Esophagus squamous epithelium (tissue), 4 donors: Measurements from ENCODE around the gene NPHP4.

Source experiments
- POLR2A ChIP-seq, 4 donors: fragments of 450-650 bp; IDR thresholded peaks; one replicate each; pipeline ENCODE4 v1.6.1; 2017; ENCODE audit warnings: antibody characterized with exemption in 4 of 4, mild to moderate bottlenecking in 4 of 4, moderate library complexity in 3 of 4
- TF ChIP-seq, protein P1 (sequence below), 6 experiments: fragments of 450-650 bp in 4 of 6; fragments of 200-600 bp in 2 of 6; sonication (generic) in 2 of 6; IDR thresholded peaks; one replicate each; pipeline ENCODE4 v1.5.1; 2016 to 2019; ENCODE audit warnings: antibody characterized with exemption in 6 of 6, mild to moderate bottlenecking in 4 of 6, moderate library complexity in 4 of 6

- no peak for TF ChIP-seq POLR2A (IDR thresholded peaks at IDR 0.05)
- TF ChIP-seq, protein P1, sequence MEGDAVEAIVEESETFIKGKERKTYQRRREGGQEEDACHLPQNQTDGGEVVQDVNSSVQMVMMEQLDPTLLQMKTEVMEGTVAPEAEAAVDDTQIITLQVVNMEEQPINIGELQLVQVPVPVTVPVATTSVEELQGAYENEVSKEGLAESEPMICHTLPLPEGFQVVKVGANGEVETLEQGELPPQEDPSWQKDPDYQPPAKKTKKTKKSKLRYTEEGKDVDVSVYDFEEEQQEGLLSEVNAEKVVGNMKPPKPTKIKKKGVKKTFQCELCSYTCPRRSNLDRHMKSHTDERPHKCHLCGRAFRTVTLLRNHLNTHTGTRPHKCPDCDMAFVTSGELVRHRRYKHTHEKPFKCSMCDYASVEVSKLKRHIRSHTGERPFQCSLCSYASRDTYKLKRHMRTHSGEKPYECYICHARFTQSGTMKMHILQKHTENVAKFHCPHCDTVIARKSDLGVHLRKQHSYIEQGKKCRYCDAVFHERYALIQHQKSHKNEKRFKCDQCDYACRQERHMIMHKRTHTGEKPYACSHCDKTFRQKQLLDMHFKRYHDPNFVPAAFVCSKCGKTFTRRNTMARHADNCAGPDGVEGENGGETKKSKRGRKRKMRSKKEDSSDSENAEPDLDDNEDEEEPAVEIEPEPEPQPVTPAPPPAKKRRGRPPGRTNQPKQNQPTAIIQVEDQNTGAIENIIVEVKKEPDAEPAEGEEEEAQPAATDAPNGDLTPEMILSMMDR (IDR thresholded peaks at IDR 0.05) = no peak
Measured at GRCh38 chr1:6029351-6029750, 37.1 kb upstream of the NPHP4 start.
